GM12891 (cell line): Measurements from ENCODE around the gene CTDP1.

Source experiments
- PAX5 ChIP-seq: IDR thresholded peaks from 2 replicates; pipeline ENCODE4 v1.6.1; 2011; ENCODE audit warnings: low read length, moderate library complexity, mild to moderate bottlenecking; ENCODE audit not compliant: insufficient read depth, severe bottlenecking
- POLR2A ChIP-seq: IDR thresholded peaks from 2 replicates; pipeline ENCODE4 v1.6.1; 2011; ENCODE audit warnings: low read depth, low read length, control low read depth
- POLR2AphosphoS5 ChIP-seq: IDR thresholded peaks from 2 replicates; pipeline ENCODE4 v1.6.1; 2011; ENCODE audit warnings: low read depth, low read length, control low read depth
- TAF1 ChIP-seq: IDR thresholded peaks from 2 replicates; pipeline ENCODE4 v1.6.1; 2011; ENCODE audit warnings: low read depth, low read length, control low read depth

DNA sequence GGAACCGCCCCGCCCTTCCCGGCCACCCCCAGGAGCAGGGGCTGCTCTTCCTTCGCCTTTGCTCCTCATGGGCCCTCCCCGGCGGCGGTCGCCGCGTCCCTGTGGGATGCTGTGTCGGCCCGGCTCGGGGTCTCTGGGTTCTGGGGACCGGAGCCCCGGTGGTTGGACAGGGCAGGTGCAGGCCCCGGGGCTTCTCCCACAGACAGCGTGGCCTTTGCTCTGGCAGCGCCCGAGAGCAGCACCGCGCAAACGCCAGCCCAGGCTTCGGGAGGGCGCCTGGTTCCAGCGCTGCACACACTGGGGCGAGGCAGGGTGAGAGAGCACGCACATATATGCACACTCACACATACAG, 109.1 kb downstream of the CTDP1 start:
- TF ChIP-seq POLR2A (no peak), POLR2AphosphoS5 (no peak), TAF1 (no peak), PAX5 (no peak)
